Small intestine (tissue), 7 donors: ENCODE measurements around the gene GPER1. TPM values are rescaled to one million over a fixed set of nuclear protein-coding genes. Genes with fewer than 3 reads are reported as not detected.
A peak's percentile ranks its signal among the peaks of the same experiment; 100 is the strongest.

Experiments used
- DNase-seq, 2 donors: peaks; one replicate each; pipeline versions ENCODE4 v3.0.0 to v3.0.0-alpha.2; 2013
- FAIRE-seq: peaks from 2 replicates; lab custom pipeline; 2012; peaks lifted over from hg19 to GRCh38; lab: Jason Lieb, UNC
- H3K27ac ChIP-seq, 3 donors: one replicate each; pipeline ENCODE4 v1.5.1; 2013; ENCODE audit warnings: low read length in 2 of 3, mild to moderate bottlenecking in 2 of 3, control low read depth in 1 of 3, inconsistent platforms in 1 of 3, low read depth in 1 of 3, moderate library complexity in 1 of 3
- H3K27me3 ChIP-seq, 3 donors: one replicate each; pipeline ENCODE4 v1.6.1; 2013; ENCODE audit warnings: low read length in 3 of 3, inconsistent platforms in 1 of 3; ENCODE audit not compliant: control insufficient read depth in 3 of 3, insufficient read depth in 3 of 3
- H3K36me3 ChIP-seq, 3 donors: one replicate each; pipeline ENCODE4 v1.6.1; 2013; ENCODE audit warnings: low read length in 3 of 3, inconsistent platforms in 1 of 3, low read depth in 1 of 3, mild to moderate bottlenecking in 1 of 3, moderate library complexity in 1 of 3; ENCODE audit not compliant: control insufficient read depth in 3 of 3, insufficient read depth in 2 of 3
- H3K4me1 ChIP-seq, 3 donors: one replicate each; pipeline ENCODE4 v1.6.1; 2013; ENCODE audit warnings: low read length in 2 of 3, inconsistent platforms in 1 of 3, low read depth in 1 of 3, mild to moderate bottlenecking in 1 of 3, moderate library complexity in 1 of 3; ENCODE audit not compliant: control insufficient read depth in 3 of 3, insufficient read depth in 2 of 3
- H3K4me3 ChIP-seq, 3 donors: one replicate each; pipeline ENCODE4 v1.5.1; 2013; ENCODE audit warnings: low read length in 3 of 3, control low read depth in 1 of 3, inconsistent platforms in 1 of 3, low read depth in 1 of 3, mild to moderate bottlenecking in 1 of 3, moderate library complexity in 1 of 3
- H3K9me3 ChIP-seq, 2 donors: one replicate each; pipeline ENCODE4 v1.6.1; 2013; ENCODE audit warnings: low read depth in 1 of 2, low read length in 1 of 2; ENCODE audit not compliant: control insufficient read depth in 2 of 2, insufficient read depth in 1 of 2
- WGBS, 3 donors: extraction: QIAGEN DNeasy Blood & Tissue Kit; methylation state at CpG; one replicate each; pipeline ENCODE4 v1.1.7; 2013; 5-methylcytosine and 5-hydroxymethylcytosine counted together
- polyA plus RNA-seq, 4 donors: library from polyadenylated mRNA; stranded (reverse) in 3 of 4; unstranded in 1 of 4; fragments of 200-250 nt in 3 of 4; fragments of 120-200 nt in 1 of 4; gene quantifications; one replicate each; pipeline versions ENCODE4 v1.2.1 to v1.2.3, GENCODE V29; 2013
- donor health status: healthy with polysubstance abuse.
- donor health status: control.
- donor health status: control.
- donor health status: Bipolar disorder and iron deficiency.
- donor health status: healthy.

Gene GPER1
- polyA plus RNA-seq, 4 donors: 0.54 to 4.7 (median 0.99) TPM

DNA sequence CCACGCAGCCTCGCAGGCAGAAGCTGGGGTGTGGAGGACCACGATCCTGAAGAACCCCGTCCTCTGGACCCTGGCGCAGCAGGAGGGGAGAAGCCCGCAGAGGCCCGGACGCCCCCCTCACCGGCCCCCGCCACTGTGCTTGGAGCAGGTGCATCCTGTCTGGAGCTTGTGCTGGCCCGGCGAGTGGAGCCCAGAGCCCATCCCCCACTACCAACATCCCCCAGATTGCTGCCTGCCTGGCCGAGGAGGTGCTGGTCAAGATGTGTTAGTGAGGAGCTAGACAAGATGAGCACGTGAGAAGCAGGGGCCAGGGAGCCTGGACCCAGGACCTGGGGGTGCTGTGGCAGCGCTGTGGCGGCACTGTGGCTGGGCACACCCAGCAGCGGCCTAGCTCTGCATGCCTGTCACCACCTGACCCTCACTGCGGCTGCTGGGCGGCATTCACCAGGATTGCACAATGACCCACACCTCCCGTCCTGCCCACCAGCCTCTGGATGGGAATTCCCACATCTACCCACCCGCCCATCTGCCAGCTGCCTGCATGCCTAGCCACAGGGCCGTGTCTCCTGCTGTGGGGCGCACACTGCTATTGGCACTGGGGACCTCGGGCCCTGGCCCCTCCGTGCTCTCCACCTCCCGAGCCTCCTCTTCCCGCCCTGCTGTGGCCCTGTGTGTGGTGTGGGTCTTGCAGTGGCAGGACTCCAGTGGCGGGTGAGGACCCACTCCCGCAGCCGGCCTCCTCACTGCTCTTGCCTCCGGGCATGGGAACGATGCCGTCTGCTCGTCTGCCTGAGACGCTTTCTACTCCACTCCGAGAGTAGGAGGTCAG is 31.7 kb upstream of the GPER1 start:
- no peak overlapping the region for H3K4me3 ChIP-seq
- 75 to 93% (median 86%) methylated on average over 27 to 36 of the region's 36 CpGs for WGBS, 3 donors
- DNase-seq (no peak), FAIRE-seq (no peak)
- H3K27ac ChIP-seq: peak overlapping the region in 1 of 3 donors; percentile 49
- peaks cover 0 to 8% of the 10 kb centered on the region in 2 donors for H3K9me3 ChIP-seq
- H3K4me1 ChIP-seq: peaks cover 0 to 26% (median 7%) of the 10 kb centered on the region in 3 donors
- H3K27me3 ChIP-seq: peaks cover 0 to 9% (median 0%) of the 10 kb centered on the region in 3 donors
- H3K36me3 ChIP-seq: peaks cover 0 to 39% (median 0%) of the 10 kb centered on the region in 3 donors

DNA sequence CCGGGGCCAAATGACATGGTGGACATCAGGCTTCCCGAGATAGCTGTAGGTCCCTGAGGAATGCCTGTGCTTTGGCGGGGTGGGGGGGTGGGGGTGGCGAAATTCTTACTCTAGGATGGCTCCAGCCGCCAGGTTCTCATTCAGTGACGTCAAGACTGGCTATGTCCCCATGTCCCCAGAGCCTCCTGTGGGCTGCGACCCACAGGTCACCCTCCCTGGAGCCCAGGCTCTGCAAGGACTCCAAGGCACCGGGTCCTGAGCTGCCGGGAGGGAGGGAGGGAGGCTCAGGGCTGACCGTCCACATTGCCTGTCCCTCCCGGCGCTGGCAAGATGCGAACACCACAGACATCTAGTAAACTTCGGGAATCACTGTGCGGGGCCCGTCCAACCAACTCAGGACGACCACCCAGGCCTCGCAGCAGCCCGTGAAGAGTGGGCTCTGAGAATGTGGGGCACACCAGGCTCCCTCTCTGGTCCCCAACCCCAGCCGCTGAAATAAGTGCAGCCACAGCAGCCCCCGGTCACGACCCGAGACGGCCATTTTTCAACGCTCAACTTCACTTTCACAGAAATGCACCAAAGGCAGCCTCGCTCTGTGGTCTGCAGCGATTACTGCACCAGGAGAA is 31.0 kb upstream of the GPER1 start:
- H3K9me3 ChIP-seq: peaks cover 0 to 8% of the 10 kb centered on the region in 2 donors
- H3K36me3 ChIP-seq: peaks cover 0 to 38% (median 0%) of the 10 kb centered on the region in 3 donors
- H3K27ac ChIP-seq: no peak overlapping the region
- FAIRE-seq (no peak), DNase-seq (no peak)
- no peak overlapping the region for H3K4me3 ChIP-seq
- peaks cover 0 to 27% (median 7%) of the 10 kb centered on the region in 3 donors for H3K4me1 ChIP-seq
- 88 to 96% (median 93%) methylated on average over 24 to 27 of the region's 27 CpGs for WGBS, 3 donors
- peaks cover 0 to 9% (median 0%) of the 10 kb centered on the region in 3 donors for H3K27me3 ChIP-seq

GRCh38 chr7:1057416-1058291 is 30.3 kb upstream of the GPER1 start:
- no peak for FAIRE-seq

GRCh38 chr7:1058311-1058710 is 29.6 kb upstream of the GPER1 start:
- 84 to 88% (median 86%) methylated on average over 13 of the region's 13 CpGs for WGBS, 3 donors
- Histone ChIP-seq H3K27ac (no peak overlapping the region), H3K27me3 (peaks cover 0 to 9% (median 0%) of the 10 kb centered on the region in 3 donors), H3K36me3 (peaks cover 0 to 40% (median 0%) of the 10 kb centered on the region in 3 donors), H3K4me1 (peaks cover 0 to 27% (median 7%) of the 10 kb centered on the region in 3 donors), H3K4me3 (no peak overlapping the region), H3K9me3 (peaks cover 0 to 8% of the 10 kb centered on the region in 2 donors)
- DNase-seq (no peak), FAIRE-seq (no peak)

More at GRCh38 chr7:1057416-1058291, 30.3 kb upstream of the GPER1 start:
- Histone ChIP-seq H3K4me3 (no peak overlapping the region), H3K4me1 (peaks cover 0 to 27% (median 7%) of the 10 kb centered on the region in 3 donors), H3K27me3 (peaks cover 0 to 9% (median 0%) of the 10 kb centered on the region in 3 donors), H3K36me3 (peaks cover 0 to 38% (median 0%) of the 10 kb centered on the region in 3 donors), H3K27ac (no peak overlapping the region), H3K9me3 (peaks cover 0 to 8% of the 10 kb centered on the region in 2 donors)
- DNase-seq: no peak
- WGBS, 3 donors: 96 to 97% (median 97%) methylated on average over 55 to 62 of the region's 62 CpGs

- Histone ChIP-seq H3K9me3 (peaks cover 0 to 8% of the 10 kb centered on the region in 2 donors), H3K36me3 (peaks cover 0 to 40% (median 0%) of the 10 kb centered on the region in 3 donors), H3K4me3 (no peak overlapping the region), H3K27ac (peak overlapping the region in 2 of 3 donors; percentile 28 to 46), H3K4me1 (peaks cover 0 to 27% (median 7%) of the 10 kb centered on the region in 3 donors), H3K27me3 (peaks cover 0 to 9% (median 0%) of the 10 kb centered on the region in 3 donors)
- WGBS, 3 donors: 71 to 91% (median 90%) methylated on average over 10 of the region's 10 CpGs
- DNase-seq (no peak), FAIRE-seq (no peak)
Observed at GRCh38 chr7:1058821-1059199, 29.1 kb upstream of the GPER1 start.

DNA sequence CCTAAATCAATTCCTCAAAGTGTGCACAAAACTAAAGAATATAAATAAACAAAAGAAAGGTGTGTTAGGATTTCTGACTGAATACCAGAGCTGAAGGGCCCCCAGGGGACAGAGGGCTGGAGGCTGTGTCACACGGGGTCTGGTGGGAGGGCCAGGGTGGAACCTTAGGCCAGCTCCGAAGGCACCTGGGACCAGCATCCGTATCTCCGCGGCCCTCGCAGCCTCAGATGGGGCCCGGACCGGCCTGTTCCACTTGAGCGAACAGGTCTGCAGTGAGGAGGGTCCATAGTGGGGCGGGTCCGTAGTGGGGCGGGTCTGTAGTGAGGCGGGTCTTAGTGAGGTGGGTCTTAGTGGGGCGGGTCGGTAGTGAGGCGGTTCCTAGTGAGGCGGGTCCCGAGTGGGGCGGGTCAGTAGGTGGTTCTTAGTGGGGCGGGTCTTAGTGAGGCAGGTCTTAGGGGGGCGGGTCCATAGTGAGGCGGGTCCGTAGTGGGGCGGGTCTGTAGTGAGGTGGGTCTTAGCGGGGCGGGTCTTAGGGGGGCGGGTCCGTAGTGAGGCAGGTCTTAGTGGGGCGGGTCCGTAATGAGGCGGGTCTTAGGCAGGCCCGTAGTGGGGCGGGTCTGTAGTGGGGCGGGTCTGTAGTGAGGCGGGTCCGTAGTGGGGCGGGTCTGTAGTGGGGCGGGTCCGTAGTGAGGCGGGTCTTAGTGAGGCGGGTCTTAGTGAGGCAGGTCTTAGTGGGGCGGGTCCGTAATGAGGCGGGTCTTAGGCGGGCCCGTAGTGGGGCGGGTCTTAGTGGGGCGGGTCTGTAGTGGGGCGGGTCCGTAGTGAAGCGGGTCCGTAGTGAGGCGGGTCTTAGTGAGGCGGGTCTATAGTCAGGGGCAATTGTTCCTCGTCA is 28.5 kb upstream of the GPER1 start:
- H3K36me3 ChIP-seq: peaks cover 0 to 43% (median 0%) of the 10 kb centered on the region in 3 donors
- H3K27me3 ChIP-seq: peaks cover 0 to 9% (median 0%) of the 10 kb centered on the region in 3 donors
- peaks cover 0 to 24% (median 7%) of the 10 kb centered on the region in 3 donors for H3K4me1 ChIP-seq
- no peak overlapping the region for H3K4me3 ChIP-seq
- no peak for FAIRE-seq
- H3K9me3 ChIP-seq: peaks cover 0 to 8% of the 10 kb centered on the region in 2 donors
- peak overlapping the region in 2 of 3 donors; percentile 28 to 46 for H3K27ac ChIP-seq
- WGBS, 3 donors: 50 to 79% (median 77%) methylated on average over 38 to 55 of the region's 55 CpGs
- DNase-seq: peak in 1 of 2 donors; percentile 43

DNA sequence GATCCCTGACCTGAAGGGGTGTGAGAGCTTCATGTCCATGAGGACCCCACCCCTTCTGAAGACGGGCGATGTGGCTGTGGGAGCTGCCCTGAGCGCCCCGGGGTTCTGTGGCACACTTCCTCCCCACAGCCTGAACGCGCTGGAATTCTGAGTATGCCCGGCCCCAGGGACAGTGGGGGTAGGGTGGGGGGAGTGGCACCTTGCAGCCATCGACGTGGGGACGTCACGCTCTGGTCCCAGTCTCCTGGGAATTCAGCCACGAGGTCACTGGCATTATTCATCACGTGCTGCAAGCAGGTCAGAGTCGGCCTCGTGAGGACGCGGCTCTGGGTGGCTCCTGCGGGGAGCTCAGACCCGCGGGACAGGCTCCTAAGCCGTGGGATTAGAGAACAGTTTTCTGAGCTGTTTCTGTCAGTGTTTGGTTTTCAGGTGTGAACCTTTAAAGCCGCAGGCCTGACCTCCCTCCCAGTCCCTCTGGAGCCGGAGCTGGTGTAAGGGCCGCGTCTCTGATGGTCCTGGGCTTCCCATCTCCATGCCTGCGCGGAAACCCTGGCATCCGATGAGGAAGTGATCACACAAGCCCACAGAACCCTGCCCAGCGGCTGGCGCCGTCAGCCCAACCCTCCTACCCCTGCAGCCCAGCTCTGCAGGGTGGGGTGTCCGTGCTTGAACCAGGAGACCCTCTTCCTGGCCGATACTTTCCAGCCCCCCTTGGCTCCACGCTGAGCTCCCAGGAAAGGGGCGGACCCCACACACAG is 27.4 kb upstream of the GPER1 start:
- peak in 1 of 2 donors; percentile 63 for DNase-seq
- no peak for FAIRE-seq
- peaks cover 0 to 9% (median 0%) of the 10 kb centered on the region in 3 donors for H3K27me3 ChIP-seq
- no peak overlapping the region for H3K4me3 ChIP-seq
- H3K9me3 ChIP-seq: peaks cover 0 to 8% of the 10 kb centered on the region in 2 donors
- peaks cover 0 to 20% (median 7%) of the 10 kb centered on the region in 3 donors for H3K4me1 ChIP-seq
- 57 to 83% (median 77%) methylated on average over 35 of the region's 35 CpGs for WGBS, 3 donors
- peaks cover 0 to 46% (median 0%) of the 10 kb centered on the region in 3 donors for H3K36me3 ChIP-seq
- H3K27ac ChIP-seq: no peak overlapping the region
